IPS DF 19.7 (cell line): ENCODE data around the gene GIT1.
"Not testable (repeated sequence)": the region's sequence is repeated elsewhere in the genome, so short reads cannot be mapped to it uniquely, and the experiment has no call there.

Experiments
- DNase-seq: peaks from one replicate; pipeline ENCODE4 v3.0.0-alpha.2; 2013; ENCODE audit warnings: low read depth, low spot score

Gene GIT1

DNA sequence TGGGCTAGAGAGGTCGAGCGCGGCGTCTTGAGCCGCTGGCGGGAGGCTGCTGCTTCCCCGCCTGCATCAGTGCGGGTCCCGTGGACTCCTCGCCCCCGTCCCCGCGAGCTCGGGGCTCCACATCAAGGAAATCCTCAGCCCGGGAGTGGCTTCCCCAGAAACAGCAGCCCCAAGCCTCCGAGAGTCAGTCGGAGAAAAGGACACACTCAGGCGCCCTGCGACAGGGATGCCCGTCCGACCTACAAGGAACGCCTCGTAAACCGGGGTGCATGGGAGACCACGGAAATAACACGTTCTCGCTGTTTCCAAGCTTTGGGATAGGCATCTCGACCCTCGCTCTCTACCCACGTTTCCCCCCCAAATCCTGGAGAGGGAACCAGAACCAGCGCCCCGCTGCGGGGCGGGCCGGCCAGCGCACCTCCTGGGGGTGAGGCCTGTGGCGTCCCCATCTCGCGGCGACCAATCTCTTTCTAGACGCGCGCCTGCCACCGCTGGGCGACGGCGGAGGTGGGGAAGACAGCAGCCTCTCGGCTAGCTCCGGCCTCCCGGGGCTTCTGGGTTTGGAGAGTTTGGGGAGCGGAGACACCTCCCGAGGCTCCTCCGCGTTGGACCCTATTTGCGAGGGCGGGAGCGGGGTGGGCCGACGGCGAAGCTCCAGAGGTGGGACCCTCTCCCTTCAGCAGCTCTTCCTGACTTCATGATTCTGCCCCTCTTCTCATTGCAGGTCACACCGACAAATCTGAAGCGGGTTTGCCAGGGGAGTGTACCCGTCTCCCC, 21.7 kb downstream of the GIT1 start:
- no peak for DNase-seq

DNA sequence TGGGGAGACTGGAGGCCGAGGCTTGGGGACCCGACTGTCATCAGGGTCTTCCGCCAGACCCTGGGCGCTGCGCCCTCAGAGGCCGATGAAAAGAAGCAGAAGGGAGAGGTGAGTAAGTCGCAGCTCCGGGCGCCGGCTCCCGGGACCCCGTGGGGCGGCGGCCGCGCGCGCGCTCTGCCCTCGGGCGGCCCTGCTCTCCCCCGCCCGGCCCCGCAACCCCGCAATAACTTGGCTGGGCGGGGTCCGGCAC, 22.2 kb downstream of the GIT1 start:
- DNase-seq = no peak

DNA sequence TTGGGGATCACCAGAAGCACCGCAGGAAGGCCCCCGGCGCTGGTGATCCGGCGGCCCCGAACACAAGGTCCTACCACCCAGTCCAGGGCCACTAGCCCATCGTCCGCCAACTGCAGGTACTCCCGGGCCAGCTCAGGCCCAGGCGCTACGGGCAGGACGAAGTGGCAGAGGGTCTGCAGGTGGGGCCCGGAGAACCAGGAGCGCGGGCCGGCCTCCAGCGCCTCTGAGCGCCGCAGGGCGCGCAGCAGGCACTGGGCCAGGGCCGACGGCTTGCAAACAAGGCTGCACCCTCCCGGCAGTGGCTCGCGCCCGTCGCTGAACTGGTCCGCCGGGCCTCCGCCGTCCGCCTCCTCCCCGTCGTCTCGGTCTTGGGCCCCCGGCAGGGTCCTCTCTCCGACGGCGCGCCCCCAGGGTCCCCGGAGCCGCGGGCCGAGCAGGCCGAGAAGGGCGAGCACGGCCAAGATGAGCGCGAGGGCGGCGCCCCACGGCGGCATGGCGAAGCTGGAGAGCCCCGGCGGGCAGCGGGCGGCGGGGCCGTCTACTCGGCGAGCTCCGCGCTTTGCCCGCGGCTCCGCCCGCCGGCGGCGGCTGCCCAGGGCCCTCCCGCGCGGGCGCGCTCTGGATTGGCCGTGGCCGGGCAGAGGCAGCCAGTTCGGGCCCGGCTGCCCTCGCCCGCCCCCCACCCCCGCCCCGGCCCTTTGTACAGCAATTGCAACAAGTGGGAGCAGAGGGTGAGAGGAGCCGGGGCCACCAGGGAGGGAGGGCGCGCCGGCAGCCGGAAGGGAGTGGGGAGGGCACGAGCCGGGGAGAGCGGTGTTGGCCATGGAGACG, 22.8 kb downstream of the GIT1 start, which contains the start of gene ABHD15:
ABHD15 (minus strand) TSS at position 565 of the 831 bp plus-strand sequence; CDS start at position 494, 71 bp downstream.
- no peak for DNase-seq

DNA sequence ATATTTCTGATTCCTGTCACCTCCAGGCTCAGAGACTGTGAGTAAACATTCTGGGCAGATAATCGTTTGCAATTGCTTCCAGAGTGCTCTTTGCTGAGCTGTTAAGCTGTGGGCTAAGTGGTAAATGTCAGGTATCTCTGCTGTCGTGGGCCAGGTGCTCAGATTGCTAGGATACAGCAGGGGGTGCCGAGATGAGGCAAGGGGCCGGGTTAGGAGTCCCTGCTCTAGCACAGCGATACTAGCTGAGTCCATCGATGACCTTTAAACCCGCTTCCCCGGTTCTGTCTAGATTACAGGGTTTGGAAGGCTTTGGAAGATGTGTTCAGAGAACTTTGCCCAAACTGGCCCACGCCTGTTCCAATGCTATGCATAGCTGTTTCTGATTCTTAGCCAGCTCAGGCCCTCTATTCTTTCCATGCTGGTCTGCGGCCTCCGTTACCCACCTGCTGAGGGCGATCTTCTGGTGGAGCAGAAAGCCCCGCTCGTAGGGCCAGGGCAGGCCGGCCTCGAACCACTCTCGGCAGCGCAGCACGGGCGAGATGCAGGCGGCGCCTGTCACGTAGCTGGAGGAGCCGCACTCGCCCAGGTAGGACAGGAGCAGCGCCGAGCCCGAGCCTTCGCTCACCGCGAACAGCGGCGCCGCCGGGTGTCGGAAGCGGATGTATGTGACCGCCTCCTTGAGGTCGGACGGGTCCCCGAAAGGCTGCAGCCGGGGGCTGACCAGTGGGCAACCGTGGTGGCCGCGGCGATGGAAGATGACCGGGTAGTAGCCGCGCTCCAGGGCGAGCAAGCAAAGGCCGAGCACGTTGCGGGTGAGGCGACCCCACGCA, 23.6 kb downstream of the GIT1 start:
- DNase-seq = no peak

DNA sequence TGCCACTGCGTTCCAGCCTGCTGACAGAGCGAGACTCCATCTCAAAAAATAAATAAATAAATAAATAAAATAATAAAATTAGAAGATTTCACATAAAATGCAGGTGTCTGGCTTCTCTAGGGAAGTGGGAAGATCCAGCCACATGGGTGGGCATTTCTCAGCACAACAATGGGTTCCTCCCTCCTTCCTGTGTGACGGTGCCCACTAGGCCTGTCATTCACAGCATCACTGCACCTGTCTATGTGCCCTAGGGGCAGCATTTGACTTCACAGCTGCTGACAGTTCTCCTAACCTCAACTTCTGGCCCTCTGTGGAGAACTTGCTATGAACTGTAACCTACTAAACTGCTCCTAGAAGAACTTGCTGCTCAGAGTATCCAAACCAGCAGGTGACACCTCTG, 25.6 kb downstream of the GIT1 start:
- no peak for DNase-seq

DNA sequence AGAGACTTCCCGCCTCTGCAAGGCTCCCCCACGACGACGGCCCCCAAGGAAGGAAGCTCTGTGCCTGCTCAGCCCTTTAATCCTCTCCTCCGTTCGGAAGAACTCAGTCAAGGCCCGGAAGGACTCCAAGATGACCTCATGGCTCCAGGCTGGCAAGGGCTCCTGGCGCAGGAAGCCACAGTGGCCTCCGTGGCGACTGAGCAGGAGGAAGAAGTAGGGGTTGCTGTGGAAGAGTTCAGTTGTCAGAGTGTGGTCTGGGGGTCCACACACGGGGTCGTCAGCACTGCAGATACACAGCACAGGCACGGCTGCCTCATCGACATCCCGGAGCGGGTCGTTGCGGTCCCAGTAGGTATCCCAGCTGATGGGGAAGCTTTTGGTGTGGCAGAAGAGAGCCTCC, 26.8 kb downstream of the GIT1 start:
- no peak for DNase-seq

DNA sequence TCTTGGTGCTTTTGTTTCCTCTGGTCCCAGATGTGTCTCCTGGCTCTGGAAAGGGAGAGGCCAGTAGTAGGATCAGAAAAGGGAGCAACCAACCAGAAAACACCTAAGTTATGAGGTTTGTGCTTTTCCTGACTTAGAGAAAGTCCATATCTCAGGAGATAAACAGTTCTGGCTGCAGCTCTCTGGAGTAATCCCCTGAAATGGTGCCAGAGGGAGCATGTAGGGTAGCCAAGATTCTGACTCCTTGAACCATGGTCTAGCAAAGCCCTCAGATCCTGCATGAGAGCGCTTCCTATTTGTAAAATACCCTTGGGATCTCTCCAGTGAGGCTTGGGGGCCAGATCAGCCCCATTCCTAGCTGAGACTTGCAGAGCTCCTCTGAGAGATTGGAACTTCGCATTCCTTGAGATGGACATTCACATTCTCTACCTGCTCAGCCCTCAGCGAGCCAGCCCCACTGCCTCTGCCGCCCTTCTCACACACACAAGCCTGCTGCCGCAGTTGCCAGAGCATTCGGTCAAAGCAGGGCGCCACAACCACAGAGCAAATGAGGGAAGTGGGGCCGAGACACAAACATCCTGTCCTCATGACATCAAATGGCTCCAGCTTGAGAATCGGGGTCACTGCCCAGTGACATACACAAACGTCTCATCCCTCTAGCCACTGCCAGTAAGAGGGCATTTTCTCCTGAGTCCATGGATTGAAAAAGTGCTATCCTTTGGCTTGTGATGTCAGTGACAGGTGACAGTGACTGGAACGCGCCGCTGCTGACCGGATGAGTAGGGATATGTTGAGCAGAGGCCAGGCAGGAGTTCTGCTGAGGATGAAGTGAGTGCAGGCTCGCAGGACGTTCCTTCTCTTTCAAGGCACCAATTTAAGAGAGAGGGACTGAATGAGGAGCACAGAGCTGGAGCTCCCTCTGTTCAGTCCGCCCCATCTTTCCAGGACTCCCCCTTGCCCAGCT, 27.6 kb downstream of the GIT1 start:
- no peak for DNase-seq

DNA sequence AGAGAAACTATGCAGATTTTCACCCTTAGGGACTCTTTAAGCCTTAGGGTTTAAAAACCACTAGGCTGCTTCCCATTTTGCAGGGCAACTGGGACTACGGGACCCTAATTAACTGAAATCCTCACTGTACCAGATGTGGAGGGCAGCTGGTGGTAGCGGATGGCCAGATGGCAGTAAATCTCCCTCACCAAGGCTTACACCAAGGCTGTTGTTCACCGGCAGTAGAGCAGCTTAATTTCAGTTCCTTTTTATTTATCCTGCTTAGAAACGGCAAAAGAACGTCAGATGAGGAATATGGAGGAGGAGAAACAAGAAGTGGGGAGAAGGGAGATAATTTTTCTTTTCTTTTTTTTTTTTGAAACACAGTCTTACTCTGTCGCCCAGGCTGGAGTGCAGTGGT, 29.1 kb downstream of the GIT1 start:
- DNase-seq = no peak

DNA sequence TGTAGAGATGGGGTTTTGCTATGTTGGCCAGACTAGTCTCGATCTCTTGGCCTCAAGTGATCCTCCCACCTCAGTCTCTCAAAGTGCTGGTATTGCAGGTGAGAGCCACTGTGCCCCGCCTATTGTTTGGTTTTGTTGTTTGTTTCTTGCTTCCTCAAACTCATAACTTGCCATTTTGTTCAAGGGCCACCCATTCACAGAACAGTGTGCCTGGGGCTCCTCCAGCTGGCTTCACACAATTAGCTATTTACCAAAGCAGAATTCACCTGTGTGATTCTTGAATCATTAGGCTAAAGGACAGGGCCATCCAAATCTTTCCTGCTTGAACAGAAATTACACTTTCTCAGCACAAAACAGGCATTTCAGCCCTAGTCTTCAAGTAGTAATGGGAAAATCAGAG, 29.8 kb downstream of the GIT1 start:
- no peak for DNase-seq

DNA sequence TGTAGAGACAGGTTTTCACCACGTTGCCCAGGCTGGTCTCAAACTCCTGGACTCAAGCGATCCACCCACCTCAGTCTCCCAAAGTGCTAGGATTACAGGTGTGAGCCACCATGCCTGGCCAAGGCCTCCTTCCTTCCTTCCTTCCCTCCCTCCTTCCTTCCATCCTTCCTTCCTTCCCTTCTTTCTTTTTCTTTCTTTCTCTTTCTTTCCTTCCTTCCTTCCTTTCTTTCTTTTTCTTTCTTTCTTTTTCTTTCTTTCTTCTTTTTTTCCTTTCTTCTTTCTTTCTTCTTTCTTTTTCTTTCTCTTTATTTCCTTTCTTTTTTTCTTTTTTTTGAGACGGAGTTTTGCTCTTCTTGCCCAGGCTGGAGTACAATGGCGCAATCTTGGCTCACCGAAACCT, 31.3 kb downstream of the GIT1 start:
- DNase-seq = not testable (repeated sequence)

DNA sequence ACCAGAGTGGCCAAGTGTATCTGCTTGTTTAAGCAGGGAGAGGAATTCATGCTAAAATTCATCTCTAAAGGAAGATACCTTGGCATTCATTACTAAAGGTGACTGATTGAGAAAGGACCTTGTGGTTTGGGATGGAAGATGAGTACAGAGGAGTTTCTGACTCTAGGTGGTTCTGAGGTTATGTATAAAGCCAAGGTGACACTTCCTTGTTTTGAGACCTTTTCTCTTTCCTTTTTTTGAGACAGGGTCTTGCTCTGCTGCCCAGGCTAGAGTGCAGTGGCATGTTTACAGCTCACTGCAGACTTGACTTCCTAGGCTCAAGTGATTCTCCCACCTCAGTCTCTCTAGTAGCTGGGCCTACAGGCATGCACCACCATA, 31.7 kb downstream of the GIT1 start:
- no peak for DNase-seq

DNA sequence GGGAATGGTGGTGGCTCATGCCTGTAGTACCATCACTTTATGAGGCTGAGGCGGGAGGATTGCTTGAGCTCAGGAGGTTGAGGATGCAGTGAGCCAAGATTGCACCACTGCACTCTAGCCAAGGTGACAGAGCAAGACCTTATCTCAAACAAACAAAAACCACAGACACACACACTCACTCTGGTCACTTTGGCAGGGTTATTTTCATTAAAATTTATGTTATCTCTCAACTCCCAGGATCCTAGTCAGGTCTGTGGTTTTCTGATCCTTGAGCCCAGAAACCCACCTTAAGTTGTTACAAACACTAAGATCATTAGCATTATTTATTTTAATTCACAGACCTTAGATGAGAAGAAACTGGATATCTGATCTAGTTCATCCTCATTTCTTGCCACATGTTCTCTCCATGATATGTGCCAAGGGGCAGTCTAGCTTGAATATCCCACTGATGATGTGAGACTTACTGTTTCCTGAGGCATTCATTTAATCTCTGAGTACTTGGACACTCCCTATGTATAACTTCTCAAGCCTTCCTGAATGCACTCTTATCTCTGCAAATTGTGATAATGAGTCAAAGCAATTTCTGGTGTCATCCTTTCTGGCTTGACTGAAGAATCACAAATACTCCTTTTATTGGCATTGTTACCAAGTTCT, 32.2 kb downstream of the GIT1 start:
- no peak for DNase-seq

DNA sequence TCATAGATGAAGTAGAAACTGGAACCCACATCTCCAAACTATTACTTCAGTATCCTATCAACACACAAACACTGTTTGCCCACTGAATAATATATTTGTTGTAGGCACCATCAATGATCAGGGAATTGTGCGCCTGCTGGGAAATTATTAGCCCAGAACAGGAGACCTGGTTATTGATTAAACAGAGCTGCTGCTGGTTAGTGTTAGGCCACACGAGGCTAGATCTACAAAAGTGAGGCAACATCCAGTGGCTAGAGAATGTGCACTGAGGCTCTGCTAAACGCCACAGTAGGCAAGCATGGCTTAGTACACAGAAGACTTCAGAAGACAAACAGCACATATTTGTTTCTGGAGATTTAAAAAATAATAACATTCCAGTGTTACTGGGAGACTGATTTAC, 33.6 kb downstream of the GIT1 start:
- DNase-seq = no peak

DNA sequence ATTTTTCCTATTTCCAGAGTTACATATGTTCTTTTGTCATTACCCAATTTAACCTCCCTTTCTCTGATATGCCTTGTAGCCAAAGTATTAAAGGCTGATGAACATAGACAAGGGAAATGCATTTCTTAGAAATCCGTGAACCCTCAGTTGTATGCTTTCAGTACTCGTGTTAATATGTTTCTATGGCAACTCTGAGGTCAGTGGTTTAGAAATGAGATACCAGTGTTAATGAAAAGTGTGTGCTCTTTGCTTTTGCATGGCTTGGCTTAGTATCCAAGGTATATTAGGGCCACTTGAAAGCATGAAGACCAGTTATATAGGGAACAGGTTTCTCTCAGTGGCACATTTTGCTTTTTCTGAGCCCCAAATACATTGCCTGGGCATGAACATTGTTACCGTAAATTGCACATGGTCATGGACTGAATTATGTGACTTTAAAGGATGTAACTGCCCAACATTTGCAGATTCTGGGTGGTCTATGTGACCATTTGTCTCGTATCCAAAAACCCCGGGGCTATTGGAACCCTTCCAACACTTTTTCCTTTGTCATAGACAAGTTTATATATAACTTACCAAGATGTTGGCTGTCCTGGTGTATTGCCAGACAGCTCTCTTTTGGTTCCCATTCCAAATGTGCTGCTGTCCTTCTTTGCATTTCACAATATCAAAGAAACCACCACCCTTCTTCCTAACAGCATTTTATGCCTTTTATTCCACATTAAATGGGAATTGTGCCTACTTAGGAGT, 40.1 kb downstream of the GIT1 start:
- no peak for DNase-seq

DNA sequence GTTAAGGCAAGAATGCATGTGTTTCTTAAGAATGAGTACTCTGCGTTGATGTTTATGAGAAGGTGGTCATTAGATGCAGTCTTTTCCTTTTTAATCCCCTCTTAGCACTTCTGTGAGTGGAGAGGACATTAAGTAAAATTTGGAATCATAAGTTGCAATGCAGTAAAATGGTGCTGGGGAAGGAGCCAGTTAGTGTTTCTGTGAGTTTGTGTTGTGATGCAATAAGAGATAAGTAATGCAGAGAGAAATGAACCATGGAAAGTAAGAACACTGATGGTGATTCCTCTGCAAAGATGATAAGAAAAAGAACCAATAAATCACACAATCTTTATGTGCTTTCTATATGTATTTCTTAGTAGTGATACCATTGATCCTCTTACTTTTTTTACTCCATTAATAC, 42.6 kb downstream of the GIT1 start:
- no peak for DNase-seq

DNA sequence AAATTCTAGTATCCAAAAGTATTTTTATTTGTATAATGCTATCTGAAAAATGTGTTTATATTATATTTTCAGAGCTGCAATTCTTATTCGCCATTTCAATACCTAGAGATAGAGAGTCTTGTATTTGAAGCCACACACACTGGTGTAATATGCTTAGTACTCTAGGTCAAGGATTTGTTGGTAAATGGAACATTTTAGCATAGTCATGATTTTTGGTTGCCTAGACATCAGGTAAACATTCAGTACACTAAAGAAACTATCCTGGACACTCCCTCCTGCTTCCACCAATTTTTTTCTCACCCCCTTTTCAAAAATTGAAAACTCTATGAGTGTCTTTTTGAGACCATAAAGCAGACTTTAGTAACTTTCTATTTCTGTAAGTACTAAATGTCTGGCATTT, 43.4 kb downstream of the GIT1 start:
- DNase-seq = no peak

DNA sequence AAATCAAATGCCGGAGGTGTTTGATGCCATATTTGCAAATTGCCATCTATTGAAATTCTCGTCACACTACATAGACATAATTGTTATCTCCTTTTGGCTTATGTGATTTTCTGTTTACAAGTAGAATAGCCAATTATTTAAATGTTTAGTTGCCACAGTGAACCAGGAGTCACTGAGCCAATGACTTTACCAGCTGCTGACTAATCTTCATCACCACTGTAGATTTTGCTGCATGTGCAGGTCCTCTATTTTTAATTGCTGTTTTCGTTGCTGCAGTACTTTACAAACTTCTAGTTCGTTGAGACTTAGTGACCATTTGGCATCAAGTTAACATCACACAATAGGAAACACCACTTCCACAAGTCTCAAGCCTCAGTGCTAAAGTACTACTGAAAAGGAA, 45.4 kb downstream of the GIT1 start:
- DNase-seq = no peak

DNA sequence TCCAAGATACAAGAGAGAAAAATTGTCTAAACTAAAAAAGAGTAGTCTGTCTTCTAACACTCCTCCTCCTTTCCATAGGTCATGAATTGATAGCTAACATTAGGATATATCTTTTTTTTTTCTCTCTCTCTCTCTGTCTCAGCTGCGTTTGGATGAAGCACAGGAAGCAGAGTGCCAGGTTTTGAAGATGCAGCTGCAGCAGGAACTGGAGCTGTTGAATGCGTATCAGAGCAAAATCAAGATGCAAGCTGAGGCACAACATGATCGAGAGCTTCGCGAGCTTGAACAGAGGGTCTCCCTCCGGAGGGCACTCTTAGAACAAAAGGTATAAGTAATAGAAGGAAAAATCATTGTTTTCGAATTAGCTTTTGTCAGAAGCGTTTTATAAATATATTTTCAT, 55.5 kb downstream of the GIT1 start:
- no peak for DNase-seq

DNA sequence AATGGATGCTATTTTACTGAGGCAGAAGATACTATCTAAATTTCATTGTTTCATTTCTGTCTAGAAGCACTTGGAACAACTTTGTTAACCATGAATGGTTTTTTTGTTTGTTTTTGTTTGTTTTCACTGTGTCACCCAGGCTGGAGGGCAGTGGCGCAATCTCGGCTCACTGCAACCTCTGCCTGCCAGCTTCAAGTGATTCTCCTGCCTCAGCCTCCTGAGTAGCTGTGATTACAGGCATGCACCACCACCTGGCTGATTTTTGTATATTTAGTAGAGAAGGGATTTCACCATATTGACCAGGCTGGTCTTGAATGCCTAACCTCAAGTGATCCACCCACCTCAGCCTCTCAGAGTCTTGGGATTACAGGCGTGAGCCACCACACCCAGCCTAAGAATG, 63.1 kb downstream of the GIT1 start:
- DNase-seq = no peak

DNA sequence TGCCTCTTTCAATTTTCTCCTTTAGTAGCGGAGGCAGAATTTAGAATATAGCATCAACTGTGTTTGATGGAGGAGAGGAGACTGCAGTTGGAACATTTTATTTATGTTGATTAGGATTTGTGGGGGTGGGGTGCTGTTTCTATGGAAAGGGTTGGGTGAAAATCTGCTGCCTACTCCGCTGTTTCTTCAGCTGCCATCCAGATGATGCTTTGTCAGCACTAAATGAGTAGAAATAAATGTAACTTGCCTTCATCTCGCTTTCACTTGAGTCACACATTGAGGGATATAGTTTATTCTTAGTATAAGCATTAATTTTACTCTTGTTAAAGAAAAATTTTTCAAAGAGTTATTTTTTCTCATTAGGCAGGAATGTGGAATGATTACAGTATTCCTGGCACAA, 64.8 kb downstream of the GIT1 start:
- no peak for DNase-seq
